IMR-90 (cell line): ENCODE data around the gene RUNDC1. TPM values are rescaled to one million over a fixed set of nuclear protein-coding genes. Genes with fewer than 3 reads are reported as not detected.

Source experiments
- ATAC-seq: fragments of 200-7000 bp; cut with Tn5 transposase; 2 replicates; pipeline ENCODE4 v1.9.1; 2020; ENCODE audit warnings: low read depth, mild to moderate bottlenecking, moderate library complexity
- BruUV-seq: library from RNA; stranded (reverse); fragments of 400-500 nt; replicated peaks from 2 replicates; lab custom pipeline; 2021; lab: Mats Ljungman, UMichigan
- CTCF ChIA-PET: fragments of 300-600 bp; formaldehyde crosslinking; extraction: SDS; loops from one replicate; lab custom pipeline; 2021; ENCODE audit warnings: antibody characterized with exemption; lab: Yijun Ruan, JAX
- POLR2A ChIA-PET: fragments of 300-600 bp; sonication (Branson Sonifier 250); formaldehyde crosslinking; loops from one replicate; lab custom pipeline; 2022; ENCODE audit warnings: antibody characterized with exemption; ENCODE audit not compliant: unreplicated experiment; lab: Charles Lee
- DNase-seq: peaks from one replicate; pipeline ENCODE4 v3.0.0; 2013
- H2AFZ ChIP-seq: replicated peaks from 2 replicates; pipeline ENCODE3; 2013; ENCODE audit warnings: low read length, mild to moderate bottlenecking; ENCODE audit not compliant: poor library complexity
- H2AK5ac ChIP-seq: 2 replicates; pipeline ENCODE4 v1.6.1; 2013; ENCODE audit warnings: low read depth, low read length, inconsistent platforms
- H2AK9ac ChIP-seq: replicated peaks from 2 replicates; pipeline ENCODE3; 2013; ENCODE audit warnings: mild to moderate bottlenecking, low read depth, low read length, moderate library complexity; ENCODE audit not compliant: poor library complexity
- H2BK120ac ChIP-seq: 2 replicates; pipeline ENCODE4 v1.6.1; 2013; ENCODE audit warnings: low read depth, low read length, inconsistent platforms
- H2BK15ac ChIP-seq: 3 replicates; pipeline ENCODE4 v1.6.1; 2013; ENCODE audit warnings: low read depth, low read length, inconsistent platforms
- H2BK20ac ChIP-seq: 2 replicates; pipeline ENCODE4 v1.6.1; 2013; ENCODE audit warnings: low read depth, mild to moderate bottlenecking, inconsistent platforms, low read length, moderate library complexity
- H2BK5ac ChIP-seq: 2 replicates; pipeline ENCODE4 v1.6.1; 2013; ENCODE audit warnings: mild to moderate bottlenecking, low read depth, low read length, inconsistent platforms; ENCODE audit not compliant: poor library complexity, severe bottlenecking
- H3K14ac ChIP-seq: replicated peaks from 2 replicates; pipeline ENCODE4 v1.6.1; 2013; ENCODE audit warnings: low read depth, low read length, inconsistent platforms
- H3K18ac ChIP-seq: 2 replicates; pipeline ENCODE4 v1.6.1; 2013; ENCODE audit warnings: low read depth, low read length, control low read depth
- H3K23ac ChIP-seq: 2 replicates; pipeline ENCODE4 v1.6.1; 2013; ENCODE audit warnings: low read depth, low read length, inconsistent platforms
- H3K27ac ChIP-seq: 2 replicates; pipeline ENCODE4 v1.5.1; 2013; ENCODE audit warnings: mild to moderate bottlenecking, control low read depth, low read length; ENCODE audit not compliant: insufficient read depth
- H3K27me3 ChIP-seq: 2 replicates; pipeline ENCODE4 v1.6.1; 2013; ENCODE audit warnings: low read length; ENCODE audit not compliant: control insufficient read depth, insufficient read depth
- H3K36me3 ChIP-seq: 2 replicates; pipeline ENCODE4 v1.6.1; 2013; ENCODE audit warnings: low read length, mixed read lengths; ENCODE audit not compliant: control insufficient read depth, insufficient read depth
- H3K4ac ChIP-seq: 2 replicates; pipeline ENCODE4 v1.6.1; 2013; ENCODE audit warnings: low read depth, low read length, inconsistent platforms
- H3K4me1 ChIP-seq: 2 replicates; pipeline ENCODE4 v1.6.1; 2013; ENCODE audit warnings: low read length, mixed read lengths; ENCODE audit not compliant: control insufficient read depth, insufficient read depth
- H3K4me2 ChIP-seq: 2 replicates; pipeline ENCODE4 v1.6.1; 2013; ENCODE audit warnings: low read depth, mild to moderate bottlenecking, control low read depth, low read length, moderate library complexity
- H3K4me3 ChIP-seq: 2 replicates; pipeline ENCODE4 v1.5.1; 2013; ENCODE audit warnings: low read depth, mild to moderate bottlenecking, control low read depth, low read length, moderate library complexity; ENCODE audit not compliant: insufficient read depth
- H3K56ac ChIP-seq: 2 replicates; pipeline ENCODE4 v1.6.1; 2013; ENCODE audit warnings: low read length, inconsistent platforms; ENCODE audit not compliant: insufficient read depth; ENCODE audit errors: extremely low read depth
- H3K79me1 ChIP-seq, 2 experiments: 2 replicates each; pipeline ENCODE4 v1.6.1; 2013; ENCODE audit warnings: low read length in 2 of 2, inconsistent platforms in 1 of 2, low read depth in 1 of 2
- H3K9ac ChIP-seq: 2 replicates; pipeline ENCODE4 v1.6.1; 2013; ENCODE audit warnings: low read depth, low read length, control low read depth
- H3K9me1 ChIP-seq: 2 replicates; pipeline ENCODE4 v1.6.1; 2013; ENCODE audit warnings: low read length, inconsistent platforms; ENCODE audit not compliant: insufficient read depth
- H3K9me3 ChIP-seq: 2 replicates; pipeline ENCODE4 v1.6.1; 2013; ENCODE audit warnings: low read length; ENCODE audit not compliant: control insufficient read depth, insufficient read depth
- H4K20me1 ChIP-seq: 2 replicates; pipeline ENCODE4 v1.6.1; 2013; ENCODE audit warnings: low read length, inconsistent platforms; ENCODE audit not compliant: insufficient read depth
- H4K5ac ChIP-seq: 2 replicates; pipeline ENCODE4 v1.6.1; 2013; ENCODE audit warnings: mild to moderate bottlenecking, low read depth, low read length, control low read depth
- H4K8ac ChIP-seq, 2 experiments: 2 replicates each; pipeline ENCODE4 v1.6.1; 2013; ENCODE audit warnings: low read depth in 2 of 2, low read length in 2 of 2, control low read depth in 1 of 2, inconsistent platforms in 1 of 2
- H4K91ac ChIP-seq: 2 replicates; pipeline ENCODE4 v1.6.1; 2013; ENCODE audit warnings: low read depth, low read length, inconsistent platforms; ENCODE audit not compliant: insufficient read depth
- BHLHE40 ChIP-seq: fragments of 150-350 bp; IDR thresholded peaks from 2 replicates; pipeline ENCODE4 v1.6.1; 2016; ENCODE audit warnings: mild to moderate bottlenecking, low read depth, low read length
- MXI1 ChIP-seq: IDR thresholded peaks from 2 replicates; pipeline ENCODE4 v1.6.1; 2012; ENCODE audit warnings: low read depth, mild to moderate bottlenecking, low read length, moderate library complexity, borderline replicate concordance
- NFE2L2 ChIP-seq: fragments of 150-350 bp; IDR thresholded peaks from 2 replicates; pipeline ENCODE4 v1.6.1; 2016; ENCODE audit warnings: low read depth, mild to moderate bottlenecking, low read length
- RAD21 ChIP-seq: IDR thresholded peaks from 2 replicates; pipeline ENCODE4 v1.6.1; 2012; ENCODE audit warnings: low read length, improper control_type of control experiment
- WGBS, 2 experiments: methylation state at CpG; one replicate each; pipeline versions ENCODE4 v1.1.5 to v1.1.7; 2013; ENCODE audit warnings: missing lambda C conversion rate in 2 of 2; ENCODE audit not compliant: insufficient read length in 1 of 2; ENCODE audit errors: extremely low coverage in 2 of 2; 5-methylcytosine and 5-hydroxymethylcytosine counted together
- dilution Hi-C: fragments of 300-500 bp; cut with HindIII; formaldehyde crosslinking; loops from one replicate; pipeline ENCODE4 v1.14.3; 2018; ENCODE audit warnings: low sequenced_read_pairs; ENCODE audit not compliant: unreplicated experiment
- in situ Hi-C: fragments of 300-500 bp; cut with MboI; formaldehyde crosslinking; loops from 3 replicates; pipeline ENCODE4 v1.14.3; 2019; ENCODE audit warnings: low sequenced_read_pairs, inconsistent platforms, mixed read lengths
- intact Hi-C: fragments of 100-400 bp; cut with micrococcal nuclease; formaldehyde crosslinking; loops from 2 replicates; pipeline ENCODE4 v1.10.0; 2022
- polyA plus RNA-seq, 3 experiments: library from polyadenylated mRNA; depleted of rRNA; stranded (reverse); fragments of >200 nt; gene quantifications; 2 replicates each; pipeline ENCODE4 v1.2.3, GENCODE V29; 2012; ENCODE audit warnings: low replicate concordance in 1 of 3
- total RNA-seq: library from RNA; depleted of rRNA; stranded (reverse); fragments of >200 nt; gene quantifications from 2 replicates; pipeline ENCODE4 v1.2.3, GENCODE V29; 2012

The RUNDC1 gene
- total and polyA plus RNA-seq, 2 of the 4 experiments (the other 2 are of a cell fraction): 7.0 to 7.9 TPM

DNA sequence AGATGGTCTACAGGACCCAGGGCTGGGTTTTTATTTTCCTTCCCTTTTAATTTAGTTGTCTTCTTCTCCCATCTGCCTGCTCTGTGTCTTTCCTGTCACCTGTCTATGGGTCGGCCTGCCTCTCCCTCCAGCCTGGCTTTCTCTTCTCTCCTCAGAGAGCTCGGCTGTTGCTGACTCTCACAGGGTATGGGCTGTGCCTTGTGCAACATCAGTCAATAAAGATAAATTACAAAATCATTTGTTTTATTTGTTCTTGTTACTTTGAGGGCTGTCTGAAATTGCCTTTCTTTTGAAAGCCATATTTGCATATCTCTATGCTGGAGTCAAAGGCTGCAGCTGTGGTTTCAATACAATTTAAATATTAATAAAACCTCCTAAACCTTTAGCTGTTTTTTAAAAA, 60.3 kb downstream of the RUNDC1 start:
- Histone ChIP-seq H2BK20ac (no peak overlapping the region), H3K79me1 (no peaks in the 10 kb centered on the region), H3K4me3 (no peak overlapping the region), H3K56ac (no peak overlapping the region), H4K91ac (no peak overlapping the region), H3K9me1 (0 out of 2 replicates have a peak, but pooled peaks cover 3% of the 10 kb centered on the region), H3K27ac (no peak overlapping the region), H3K14ac (no peak overlapping the region), H2AFZ (no peak overlapping the region), H2BK120ac (no peak overlapping the region), H2AK9ac (no peak overlapping the region), H3K27me3 (no peaks in the 10 kb centered on the region), H3K23ac (no peak overlapping the region), H3K4me1 (peaks cover 6% of the 10 kb centered on the region), H3K9ac (no peak overlapping the region), H3K9me3 (no peaks in the 10 kb centered on the region), H2AK5ac (no peak overlapping the region), H4K8ac (no peak overlapping the region), H3K4me2 (no peak overlapping the region), H3K4ac (no peak overlapping the region), H3K36me3 (no peaks in the 10 kb centered on the region), H2BK15ac (no peak overlapping the region), H2BK5ac (no peak overlapping the region), H4K20me1 (no peaks in the 10 kb centered on the region), H4K5ac (no peak overlapping the region), H3K18ac (no peak overlapping the region)
- in situ Hi-C loops (no loop called here), dilution Hi-C loops (no loop called here), intact Hi-C loops (no loop called here)
- CTCF ChIA-PET: no interaction called here
- DNase-seq: no peak
- TF ChIP-seq MXI1 (no peak), NFE2L2 (no peak), RAD21 (no peak), BHLHE40 (no peak)
- WGBS, 2 experiments: no CpG with 5 or more reads among the region's 2 CpGs
- no peak for ATAC-seq
- no TSS peak for BruUV-seq
- POLR2A ChIA-PET: no interaction called here
